Cardiac muscle cell (in vitro differentiated cells and primary cell): ENCODE measurements around the gene GMPPB. TPM values are rescaled to one million over a fixed set of nuclear protein-coding genes. Genes with fewer than 3 reads are reported as not detected.
"Not testable (repeated sequence)": the region's sequence is repeated elsewhere in the genome, so short reads cannot be mapped to it uniquely, and the experiment has no call there.

Experiments used
- DNase-seq, 2 donors: peaks; one replicate each; pipeline versions ENCODE4 v3.0.0 to v3.0.0-alpha.2; 2010 to 2017; ENCODE audit warnings: low read depth in 1 of 2, low spot score in 1 of 2
- H3K27ac ChIP-seq: fragments of 200-600 bp; sonication (generic); 2 replicates; pipeline ENCODE4 v1.5.1; 2016
- H3K27me3 ChIP-seq: fragments of 200-600 bp; sonication (generic); 2 replicates; pipeline ENCODE4 v1.6.0; 2016; ENCODE audit warnings: control low read depth
- H3K36me3 ChIP-seq: fragments of 200-600 bp; sonication (generic); 2 replicates; pipeline ENCODE4 v1.5.1; 2016; ENCODE audit warnings: control low read depth
- H3K4me1 ChIP-seq: fragments of 200-600 bp; sonication (generic); 2 replicates; pipeline ENCODE4 v1.8.1; 2017; ENCODE audit warnings: low read depth, mild to moderate bottlenecking, mixed run types
- H3K4me3 ChIP-seq: fragments of 200-600 bp; sonication (generic); 2 replicates; pipeline ENCODE4 v1.5.1; 2016; ENCODE audit warnings: mild to moderate bottlenecking
- H3K9me3 ChIP-seq: fragments of 200-600 bp; sonication (generic); 2 replicates; pipeline ENCODE4 v1.5.1; 2017; ENCODE audit warnings: low read depth, mild to moderate bottlenecking, control low read depth
- CTCF ChIP-seq: IDR thresholded peaks from 2 replicates; pipeline ENCODE4 v1.5.1; 2012; ENCODE audit warnings: low read depth, mild to moderate bottlenecking, low read length
- polyA plus RNA-seq: library from polyadenylated mRNA; unstranded; fragments of >200 nt; fragmentation: Nextera tagmentation; extraction: Ambion mirVana; gene quantifications from 2 replicates; pipeline ENCODE4 v1.2.1, GENCODE V29; 2016
- total RNA-seq: library from RNA; depleted of rRNA; stranded (reverse); fragments of >200 nt; gene quantifications from 2 replicates; pipeline ENCODE4 v1.2.3, GENCODE V29; 2016

GMPPB gene
- total and polyA plus RNA-seq, 2 experiments from 2014 or later: 27.6 to 29.3 TPM

GRCh38 chr3:49751501-49751900, 27.8 kb upstream of the GMPPB start:
- peak in 1 of 2 donors; percentile 10 for DNase-seq
- H3K27me3 ChIP-seq: no peaks in the 10 kb centered on the region
- H3K9me3 ChIP-seq: no peaks in the 10 kb centered on the region
- no peak for TF ChIP-seq CTCF
- no peak overlapping the region for H3K4me3 ChIP-seq
- H3K36me3 ChIP-seq: peaks cover 12% of the 10 kb centered on the region
- H3K27ac ChIP-seq: no peak overlapping the region
- no peaks in the 10 kb centered on the region for H3K4me1 ChIP-seq

- Histone ChIP-seq H3K4me1 (no peaks in the 10 kb centered on the region), H3K9me3 (no peaks in the 10 kb centered on the region), H3K27me3 (no peaks in the 10 kb centered on the region), H3K27ac (no peak overlapping the region), H3K4me3 (no peak overlapping the region), H3K36me3 (peaks cover 12% of the 10 kb centered on the region)
- no peak for TF ChIP-seq CTCF
- no peak for DNase-seq
These were observed 26.3 kb upstream of the GMPPB start for GRCh38 chr3:49750056-49750455.

- not testable (repeated sequence) for H3K4me3 ChIP-seq, H3K4me1 ChIP-seq, DNase-seq, H3K9me3 ChIP-seq, H3K27me3 ChIP-seq, H3K27ac ChIP-seq
- H3K36me3 ChIP-seq: peaks cover 12% of the 10 kb centered on the region
These were observed 25.1 kb upstream of the GMPPB start for GRCh38 chr3:49748874-49749273.

GRCh38 chr3:49747792-49748480, 24.2 kb upstream of the GMPPB start:
- no peaks in the 10 kb centered on the region for H3K27me3 ChIP-seq
- peak in 1 of 2 donors; percentile 64 for DNase-seq
- peaks cover 12% of the 10 kb centered on the region for H3K36me3 ChIP-seq
- no peaks in the 10 kb centered on the region for H3K4me1 ChIP-seq
- no peaks in the 10 kb centered on the region for H3K9me3 ChIP-seq
- H3K4me3 ChIP-seq: no peak overlapping the region
- TF ChIP-seq CTCF: no peak
- H3K27ac ChIP-seq: no peak overlapping the region

GRCh38 chr3:49745986-49746385, 22.2 kb upstream of the GMPPB start:
- DNase-seq: peak in 1 of 2 donors; percentile 16
- no peak overlapping the region for H3K27ac ChIP-seq
- H3K27me3 ChIP-seq: no peaks in the 10 kb centered on the region
- H3K4me1 ChIP-seq: no peaks in the 10 kb centered on the region
- no peak overlapping the region for H3K4me3 ChIP-seq
- H3K36me3 ChIP-seq: peaks cover 12% of the 10 kb centered on the region
- H3K9me3 ChIP-seq: no peaks in the 10 kb centered on the region
- no peak for TF ChIP-seq CTCF

GRCh38 chr3:49740427-49740826, 16.7 kb upstream of the GMPPB start:
- H3K36me3 ChIP-seq: peaks cover 17% of the 10 kb centered on the region
- H3K4me3 ChIP-seq: no peak overlapping the region
- no peaks in the 10 kb centered on the region for H3K4me1 ChIP-seq
- no peaks in the 10 kb centered on the region for H3K27me3 ChIP-seq
- no peaks in the 10 kb centered on the region for H3K9me3 ChIP-seq
- no peak for DNase-seq
- no peak overlapping the region for H3K27ac ChIP-seq
- TF ChIP-seq CTCF: no peak
